MM.1S (cell line): Measurements from ENCODE around the gene NUP133.

ENCODE experiments used
- EZH2 ChIP-seq: fragments of 300-600 bp; sonication (generic); optimal IDR thresholded peaks from 2 replicates; pipeline ENCODE3; 2017; ENCODE audit warnings: low read depth, mild to moderate bottlenecking, antibody characterized with exemption, low read length, mixed read lengths
- EZH2phosphoT487 ChIP-seq: fragments of 300-600 bp; sonication (generic); IDR thresholded peaks from 2 replicates; pipeline ENCODE4 v1.6.1; 2018; ENCODE audit warnings: antibody characterized with exemption, low read length
- TF ChIP-seq, protein P1 (sequence below): fragments of 300-600 bp; sonication (generic); IDR thresholded peaks from 2 replicates; pipeline ENCODE4 v1.5.1; 2016; ENCODE audit warnings: antibody characterized with exemption, low read length, mixed read lengths

DNA sequence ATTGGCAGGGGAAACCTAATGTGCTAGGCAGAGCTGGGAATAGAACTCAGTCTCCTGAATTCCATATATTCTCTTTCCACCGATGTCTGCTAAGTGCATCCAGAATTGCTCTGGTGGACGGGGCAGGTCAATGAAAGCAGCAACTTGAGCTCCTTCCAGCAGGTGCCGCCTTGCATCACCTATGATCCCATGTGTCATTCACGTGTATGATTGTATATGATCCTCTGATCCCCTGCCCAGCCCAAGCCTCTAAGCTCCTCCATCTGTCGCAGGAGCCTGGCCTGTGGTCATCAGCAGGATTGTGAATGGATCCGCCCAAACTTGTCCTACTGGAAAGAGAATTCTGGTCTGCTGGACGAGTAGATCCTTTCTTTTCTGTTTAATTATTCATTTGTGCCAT is 87.4 kb downstream of the NUP133 start:
- TF ChIP-seq, protein P1, sequence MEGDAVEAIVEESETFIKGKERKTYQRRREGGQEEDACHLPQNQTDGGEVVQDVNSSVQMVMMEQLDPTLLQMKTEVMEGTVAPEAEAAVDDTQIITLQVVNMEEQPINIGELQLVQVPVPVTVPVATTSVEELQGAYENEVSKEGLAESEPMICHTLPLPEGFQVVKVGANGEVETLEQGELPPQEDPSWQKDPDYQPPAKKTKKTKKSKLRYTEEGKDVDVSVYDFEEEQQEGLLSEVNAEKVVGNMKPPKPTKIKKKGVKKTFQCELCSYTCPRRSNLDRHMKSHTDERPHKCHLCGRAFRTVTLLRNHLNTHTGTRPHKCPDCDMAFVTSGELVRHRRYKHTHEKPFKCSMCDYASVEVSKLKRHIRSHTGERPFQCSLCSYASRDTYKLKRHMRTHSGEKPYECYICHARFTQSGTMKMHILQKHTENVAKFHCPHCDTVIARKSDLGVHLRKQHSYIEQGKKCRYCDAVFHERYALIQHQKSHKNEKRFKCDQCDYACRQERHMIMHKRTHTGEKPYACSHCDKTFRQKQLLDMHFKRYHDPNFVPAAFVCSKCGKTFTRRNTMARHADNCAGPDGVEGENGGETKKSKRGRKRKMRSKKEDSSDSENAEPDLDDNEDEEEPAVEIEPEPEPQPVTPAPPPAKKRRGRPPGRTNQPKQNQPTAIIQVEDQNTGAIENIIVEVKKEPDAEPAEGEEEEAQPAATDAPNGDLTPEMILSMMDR, result peak; percentile 9; the same call in 1 of the 2 replicates
- TF ChIP-seq EZH2, result no peak
- no peak for TF ChIP-seq EZH2phosphoT487
